MM.1S (cell line): ENCODE measurements around the gene MSL2.
"Not testable (repeated sequence)": the region's sequence is repeated elsewhere in the genome, so short reads cannot be mapped to it uniquely, and the experiment has no call there.

Experiments
- DNase-seq: peaks from one replicate; pipeline ENCODE4 v3.0.0-alpha.2; 2015
- H2AFZ ChIP-seq: fragments of 300-600 bp; sonication (generic); 2 replicates; pipeline ENCODE4 v1.6.0; 2016; ENCODE audit warnings: antibody characterized with exemption, low read length
- H3F3A ChIP-seq: fragments of 300-600 bp; sonication (generic); 2 replicates; pipeline ENCODE4 v1.6.1; 2016; ENCODE audit warnings: mild to moderate bottlenecking, antibody characterized with exemption, low read length, moderate library complexity, mixed read lengths; ENCODE audit not compliant: insufficient read depth
- H3K27ac ChIP-seq: fragments of 300-600 bp; sonication (generic); 2 replicates; pipeline ENCODE4 v1.5.1; 2016; ENCODE audit warnings: mild to moderate bottlenecking, low read length
- H3K27me3 ChIP-seq: fragments of 300-600 bp; sonication (generic); replicated peaks from 2 replicates; pipeline ENCODE4 v1.6.0; 2016; ENCODE audit warnings: low read length; ENCODE audit not compliant: insufficient read depth
- H3K36me3 ChIP-seq: fragments of 300-600 bp; sonication (generic); replicated peaks from 2 replicates; pipeline ENCODE4 v1.6.1; 2016; ENCODE audit warnings: mild to moderate bottlenecking, low read length, mixed read lengths; ENCODE audit not compliant: insufficient read depth
- H3K4me1 ChIP-seq: fragments of 300-600 bp; sonication (generic); 2 replicates; pipeline ENCODE4 v1.6.1; 2016; ENCODE audit warnings: low read length, mixed read lengths
- H3K4me2 ChIP-seq: fragments of 300-600 bp; sonication (generic); 2 replicates; pipeline ENCODE4 v1.6.0; 2016; ENCODE audit warnings: low read depth, low read length
- H3K4me3 ChIP-seq: fragments of 300-600 bp; sonication (generic); 2 replicates; pipeline ENCODE4 v1.5.1; 2016; ENCODE audit warnings: low read length, mixed read lengths
- H3K79me2 ChIP-seq: fragments of 300-600 bp; sonication (generic); 2 replicates; pipeline ENCODE4 v1.6.1; 2016; ENCODE audit warnings: mixed run types, low read length, mixed read lengths
- H3K9ac ChIP-seq: fragments of 300-600 bp; sonication (generic); 2 replicates; pipeline ENCODE4 v1.6.1; 2016; ENCODE audit warnings: low read length, mixed read lengths
- H3K9me2 ChIP-seq: fragments of 300-600 bp; sonication (generic); replicated peaks from 2 replicates; pipeline ENCODE4 v1.6.1; 2016; ENCODE audit warnings: mild to moderate bottlenecking, low read length, mixed read lengths; ENCODE audit not compliant: insufficient read depth
- H3K9me3 ChIP-seq: fragments of 300-600 bp; sonication (generic); replicated peaks from 2 replicates; pipeline ENCODE4 v1.6.1; 2016; ENCODE audit warnings: mild to moderate bottlenecking, low read length, mixed read lengths; ENCODE audit not compliant: insufficient read depth
- H4K20me1 ChIP-seq: fragments of 300-600 bp; sonication (generic); 2 replicates; pipeline ENCODE4 v1.6.1; 2016; ENCODE audit warnings: mild to moderate bottlenecking, low read length, moderate library complexity, mixed read lengths; ENCODE audit not compliant: insufficient read depth
- EZH2 ChIP-seq: fragments of 300-600 bp; sonication (generic); optimal IDR thresholded peaks from 2 replicates; pipeline ENCODE3; 2017; ENCODE audit warnings: low read depth, mild to moderate bottlenecking, antibody characterized with exemption, low read length, mixed read lengths
- EZH2phosphoT487 ChIP-seq: fragments of 300-600 bp; sonication (generic); IDR thresholded peaks from 2 replicates; pipeline ENCODE4 v1.6.1; 2018; ENCODE audit warnings: antibody characterized with exemption, low read length
- TF ChIP-seq, protein P1 (sequence below): fragments of 300-600 bp; sonication (generic); IDR thresholded peaks from 2 replicates; pipeline ENCODE4 v1.5.1; 2016; ENCODE audit warnings: antibody characterized with exemption, low read length, mixed read lengths

Gene MSL2

DNA sequence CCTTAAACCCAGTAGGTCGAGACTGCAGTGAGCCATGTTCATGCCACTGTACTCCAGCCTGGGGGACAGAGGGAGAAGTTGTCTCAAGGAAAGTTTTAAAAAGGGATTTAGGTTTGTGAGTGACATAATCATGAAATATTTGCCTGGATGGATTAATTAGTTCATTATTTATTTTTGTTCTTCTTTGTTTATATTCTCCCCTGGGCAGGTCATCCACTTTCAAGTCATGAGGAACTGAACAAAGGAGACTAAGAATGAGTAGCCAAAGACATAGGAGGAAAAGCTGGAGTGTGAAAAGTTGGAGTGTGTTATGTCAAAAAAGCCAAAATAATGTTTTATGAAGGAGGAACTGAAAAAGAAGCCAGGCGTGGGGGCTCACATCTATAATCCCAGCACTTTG is 36.3 kb upstream of the MSL2 start:
- no peaks in the 10 kb centered on the region for H3K36me3 ChIP-seq

DNA sequence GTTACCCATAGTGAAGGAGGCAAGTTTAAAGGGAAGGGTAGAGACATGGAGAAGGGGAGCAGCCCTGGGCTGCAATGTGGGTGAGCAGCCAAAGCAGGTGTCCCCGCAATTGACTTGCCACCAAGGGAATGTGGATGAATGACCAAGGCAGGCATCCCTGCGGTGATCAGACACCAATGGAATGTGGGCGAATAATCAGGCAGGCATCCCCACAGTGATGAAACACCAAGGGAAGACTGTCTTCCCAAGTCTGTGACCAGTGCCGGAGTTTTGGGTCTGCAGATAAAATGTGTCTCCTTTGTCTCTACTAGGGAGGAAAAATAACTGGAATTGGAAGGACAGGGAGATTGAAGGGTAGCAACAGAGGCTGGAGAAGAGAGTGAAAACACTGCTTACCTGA is 26.6 kb upstream of the MSL2 start:
- not testable (repeated sequence) for H3K4me2 ChIP-seq, DNase-seq, H3F3A ChIP-seq, H3K4me3 ChIP-seq, H4K20me1 ChIP-seq, H3K79me2 ChIP-seq, H3K9me2 ChIP-seq, H3K4me1 ChIP-seq, H3K27ac ChIP-seq, H3K36me3 ChIP-seq, H3K9me3 ChIP-seq, H2AFZ ChIP-seq, H3K9ac ChIP-seq, H3K27me3 ChIP-seq

More for the DNA sequence above, 36.3 kb upstream of the MSL2 start:
- no peak for DNase-seq
- Histone ChIP-seq H3K4me2 (no peak overlapping the region), H3K27ac (no peak overlapping the region), H3K9me3 (no peaks in the 10 kb centered on the region), H3K27me3 (no peaks in the 10 kb centered on the region; the same call in 1 of the 2 replicates), H4K20me1 (no peaks in the 10 kb centered on the region), H3K4me3 (no peak overlapping the region), H3F3A (no peaks in the 10 kb centered on the region), H3K9ac (no peak overlapping the region), H3K9me2 (no peaks in the 10 kb centered on the region), H3K4me1 (peaks cover 4% of the 10 kb centered on the region), H2AFZ (no peak overlapping the region), H3K79me2 (no peaks in the 10 kb centered on the region)
- no peak for TF ChIP-seq EZH2phosphoT487
- TF ChIP-seq, protein P1, sequence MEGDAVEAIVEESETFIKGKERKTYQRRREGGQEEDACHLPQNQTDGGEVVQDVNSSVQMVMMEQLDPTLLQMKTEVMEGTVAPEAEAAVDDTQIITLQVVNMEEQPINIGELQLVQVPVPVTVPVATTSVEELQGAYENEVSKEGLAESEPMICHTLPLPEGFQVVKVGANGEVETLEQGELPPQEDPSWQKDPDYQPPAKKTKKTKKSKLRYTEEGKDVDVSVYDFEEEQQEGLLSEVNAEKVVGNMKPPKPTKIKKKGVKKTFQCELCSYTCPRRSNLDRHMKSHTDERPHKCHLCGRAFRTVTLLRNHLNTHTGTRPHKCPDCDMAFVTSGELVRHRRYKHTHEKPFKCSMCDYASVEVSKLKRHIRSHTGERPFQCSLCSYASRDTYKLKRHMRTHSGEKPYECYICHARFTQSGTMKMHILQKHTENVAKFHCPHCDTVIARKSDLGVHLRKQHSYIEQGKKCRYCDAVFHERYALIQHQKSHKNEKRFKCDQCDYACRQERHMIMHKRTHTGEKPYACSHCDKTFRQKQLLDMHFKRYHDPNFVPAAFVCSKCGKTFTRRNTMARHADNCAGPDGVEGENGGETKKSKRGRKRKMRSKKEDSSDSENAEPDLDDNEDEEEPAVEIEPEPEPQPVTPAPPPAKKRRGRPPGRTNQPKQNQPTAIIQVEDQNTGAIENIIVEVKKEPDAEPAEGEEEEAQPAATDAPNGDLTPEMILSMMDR = no peak
- TF ChIP-seq EZH2 = no peak

DNA sequence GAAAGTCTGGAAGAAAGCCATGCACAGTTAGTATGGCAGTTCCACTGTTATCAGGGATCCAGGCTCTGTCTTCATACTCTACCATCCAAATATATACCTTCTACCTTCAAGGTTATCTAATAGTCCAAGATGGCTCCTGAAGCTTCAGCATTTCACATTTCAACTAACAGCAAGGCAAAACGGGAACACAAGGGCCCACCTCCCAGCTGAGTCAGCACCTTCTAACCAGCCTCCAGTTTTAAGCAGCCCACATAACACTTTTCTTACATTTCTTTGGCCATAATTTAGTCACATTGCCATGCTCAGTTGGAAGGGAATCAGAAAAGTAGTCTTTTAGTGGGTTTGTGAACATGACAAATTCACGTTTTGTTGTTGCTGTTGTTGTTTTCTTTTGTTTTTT is 15.4 kb upstream of the MSL2 start:
- H3K27me3 ChIP-seq = no peaks in the 10 kb centered on the region
- H3K4me3 ChIP-seq = no peak overlapping the region
- TF ChIP-seq, protein P1 = no peak
- TF ChIP-seq EZH2 (no peak), EZH2phosphoT487 (no peak)
- H3K4me1 ChIP-seq = no peaks in the 10 kb centered on the region
- no peak overlapping the region for H2AFZ ChIP-seq
- no peak overlapping the region for H3K9ac ChIP-seq
- no peaks in the 10 kb centered on the region for H3K36me3 ChIP-seq
- no peaks in the 10 kb centered on the region; the same call in 1 of the 2 replicates for H3K9me3 ChIP-seq
- no peak overlapping the region for H3K4me2 ChIP-seq
- H3K27ac ChIP-seq = no peak overlapping the region
- no peaks in the 10 kb centered on the region for H3K79me2 ChIP-seq
- no peaks in the 10 kb centered on the region for H3F3A ChIP-seq
- H3K9me2 ChIP-seq = no peaks in the 10 kb centered on the region
- H4K20me1 ChIP-seq = no peaks in the 10 kb centered on the region
- no peak for DNase-seq

DNA sequence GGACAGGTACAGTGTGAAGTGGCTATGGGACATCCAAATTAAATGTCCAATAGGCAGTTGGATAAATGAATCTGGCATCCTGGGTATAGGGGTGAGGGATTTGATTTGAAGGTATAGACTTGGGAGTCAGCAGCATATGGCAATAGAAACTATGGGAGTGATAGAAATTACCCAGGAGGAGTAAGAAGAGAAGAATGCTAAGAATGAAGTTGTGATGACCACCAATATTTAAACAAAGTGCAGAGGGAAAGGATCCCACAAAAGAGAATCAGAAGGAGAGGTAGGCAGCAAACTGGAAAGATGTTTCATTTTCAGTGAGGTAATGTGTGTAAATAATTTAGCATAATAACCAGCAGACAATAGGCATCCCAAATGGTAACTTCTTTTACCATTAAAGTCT is 13.8 kb upstream of the MSL2 start:
- Histone ChIP-seq H3K9me2 (no peaks in the 10 kb centered on the region), H3K4me2 (no peak overlapping the region), H3K9ac (no peak overlapping the region), H3K36me3 (no peaks in the 10 kb centered on the region), H3F3A (no peaks in the 10 kb centered on the region), H3K9me3 (no peaks in the 10 kb centered on the region; the same call in 1 of the 2 replicates), H3K4me1 (no peaks in the 10 kb centered on the region), H3K4me3 (no peak overlapping the region), H3K79me2 (no peaks in the 10 kb centered on the region), H3K27me3 (no peaks in the 10 kb centered on the region), H2AFZ (no peak overlapping the region), H4K20me1 (no peaks in the 10 kb centered on the region), H3K27ac (no peak overlapping the region)
- TF ChIP-seq, protein P1 = no peak
- no peak for TF ChIP-seq EZH2phosphoT487
- no peak for TF ChIP-seq EZH2
- DNase-seq = no peak
